ENCODE measurements around the gene OOEP. TPM values are rescaled to one million over a fixed set of nuclear protein-coding genes. Genes with fewer than 3 reads are reported as not detected.

Gene OOEP
- total and polyA plus RNA-seq, 2 of the 13 experiments (the other 11 are each of a cell fraction or from before 2014, with no cell fraction given) = not detected

GRCh38 chr6:73391675-73392074 lies 22.0 kb upstream of the OOEP start (continued):
- TF ChIP-seq ZNF205 (CRISPR knock-in tag; IDR thresholded peaks at IDR 0.05) (no peak), AFF4 (CRISPR knock-in tag; IDR thresholded peaks at IDR 0.05) (no peak), ZMYM3 (CRISPR knock-in tag; IDR thresholded peaks at IDR 0.05) (no peak)

GRCh38 chr6:73389854-73390253 lies 20.2 kb upstream of the OOEP start:
- FAIRE-seq = no peak
- ATAC-seq = no peak
- Histone ChIP-seq H3K79me2 (ENCODE audit: insufficient read depth, low read length) (no peaks in the 10 kb centered on the region), H3K9ac (ENCODE audit: insufficient read depth, low read depth, low read length) (no peak overlapping the region), H3K9me3 (ENCODE audit: low read length) (no peaks in the 10 kb centered on the region), H2AFZ (ENCODE audit: low read length) (no peak overlapping the region), H3K4me2 (ENCODE audit: low read depth, low read length) (no peak overlapping the region), H3K4me1 (ENCODE audit: insufficient read depth, low read length) (0 out of 2 replicates have a peak, but pooled peaks cover 6% of the 10 kb centered on the region), H3K36me3 (replicated peaks in 1 of 2; ENCODE audit: control insufficient read depth in 1 of 2, insufficient read depth in 2 of 2, low read length in 2 of 2) (no peaks in the 10 kb centered on the region), H3K27me3 (ENCODE audit: control insufficient read depth in 1 of 2, insufficient read depth in 2 of 2, low read length in 2 of 2) (peaks cover 0 to 6% of the 10 kb centered on the region in 2 experiments; a peak in 3 of 5 replicates), H4K20me1 (ENCODE audit: insufficient read depth, low read length) (no peaks in the 10 kb centered on the region), H3K27ac (ENCODE audit: extremely low read length, insufficient read depth, low read length) (no peak overlapping the region), H3K4me3 (replicated peaks in 1 of 3; ENCODE audit: insufficient read depth in 1 of 3, low read depth in 2 of 3, low read length in 3 of 3) (no peak overlapping the region)
- BruUV-seq (replicated peaks) = no TSS peak
- TF ChIP-seq PPARG (CRISPR knock-in tag; conservative IDR thresholded peaks at IDR 0.05) = no peak
- no peak for TF ChIP-seq ZNF564 (CRISPR knock-in tag; IDR thresholded peaks at IDR 0.05)
- no peak for TF ChIP-seq YEATS2 (CRISPR knock-in tag; IDR thresholded peaks at IDR 0.05; ENCODE audit: borderline replicate concordance)
- no peak for TF ChIP-seq ARID4A (CRISPR knock-in tag; IDR thresholded peaks at IDR 0.05; ENCODE audit: borderline replicate concordance)
- TF ChIP-seq ZNF17 (CRISPR knock-in tag; IDR thresholded peaks at IDR 0.05) = no peak
- TF ChIP-seq ZFP90 (CRISPR knock-in tag; IDR thresholded peaks at IDR 0.05; ENCODE audit: borderline replicate concordance) = no peak
- TF ChIP-seq ZNF143 (CRISPR knock-in tag; IDR thresholded peaks at IDR 0.05) = no peak
- no peak for TF ChIP-seq ASH2L (IDR thresholded peaks at IDR 0.05; ENCODE audit: insufficient read length, low read depth, low read length)
- in situ Hi-C loops (cut with HindIII; ENCODE audit: extremely low pct_ligation_motif_present, low pct_unique_long_range_greater_than_20kb) = no loop called here
- no peak for DNase-seq (ENCODE audit: low spot score)
- 52% methylated on average over 10 of the region's 10 CpGs for WGBS (ENCODE audit: low lambda C conversion rate)
- ChIA-PET CTCF (ENCODE audit: low intra/inter-chr PET ratio, low total read pairs) (interaction anchor here (1.8 kb wide), 1 partner anchor 104 kb away, joined by 5 read pairs; no protein-coding TSS in a partner anchor), POLR2A (no interaction called here)
- intact Hi-C loops (cut with micrococcal nuclease; ENCODE audit: unreplicated experiment) = no loop called here

Data from HepG2 (cell line).